Suprapubic skin (tissue), 4 donors: ENCODE data around the gene MAS1L. TPM values are rescaled to one million over a fixed set of nuclear protein-coding genes. Genes with fewer than 3 reads are reported as not detected.

Experiments used
- DNase-seq, 2 donors: peaks; one replicate each; pipeline ENCODE4 v3.0.0-alpha.2; 2019; ENCODE audit warnings: low spot score in 2 of 2
- H3K27ac ChIP-seq: fragments of 200-600 bp; sonication (generic); one replicate; pipeline ENCODE4 v1.5.1; 2019
- H3K27me3 ChIP-seq: fragments of 200-600 bp; sonication (generic); one replicate; pipeline ENCODE4 v1.5.1; 2019
- H3K36me3 ChIP-seq: fragments of 200-600 bp; sonication (generic); one replicate; pipeline ENCODE4 v1.5.1; 2019
- H3K4me1 ChIP-seq: fragments of 200-600 bp; sonication (generic); one replicate; pipeline ENCODE4 v1.5.1; 2019
- H3K4me3 ChIP-seq: fragments of 200-600 bp; sonication (generic); one replicate; pipeline ENCODE4 v1.5.1; 2019; ENCODE audit warnings: mild to moderate bottlenecking
- H3K9me3 ChIP-seq: fragments of 200-600 bp; sonication (generic); one replicate; pipeline ENCODE4 v1.5.1; 2019
- EP300 ChIP-seq: sonication (generic); formaldehyde crosslinking; IDR thresholded peaks from one replicate; pipeline ENCODE4 v1.6.1; 2017; ENCODE audit warnings: antibody characterized with exemption
- POLR2A ChIP-seq, 2 donors: fragments of 450-650 bp; IDR thresholded peaks; one replicate each; pipeline ENCODE4 v1.6.1; 2017; ENCODE audit warnings: antibody characterized with exemption in 2 of 2, mild to moderate bottlenecking in 2 of 2, moderate library complexity in 2 of 2
- POLR2AphosphoS5 ChIP-seq, 3 donors: sonication (generic); formaldehyde crosslinking; IDR thresholded peaks; one replicate each; pipeline ENCODE4 v1.6.1; 2017; ENCODE audit warnings: antibody characterized with exemption in 3 of 3
- WGBS: methylation state at CpG from one replicate; pipeline ENCODE4 v1.1.5; 2018; 5-methylcytosine and 5-hydroxymethylcytosine counted together
- total RNA-seq, 4 donors: library from RNA; depleted of rRNA; stranded (reverse); fragments of >200 nt; gene quantifications; one replicate each; pipeline ENCODE4 v1.1.0, GENCODE V29; 2016
- TF ChIP-seq, protein P1 (sequence below), 2 donors: fragments of 200-600 bp in 1 of 2; fragments of 450-650 bp in 1 of 2; sonication (generic) in 1 of 2; IDR thresholded peaks; one replicate each; pipeline ENCODE4 v1.5.1; 2016 to 2019; ENCODE audit warnings: antibody characterized with exemption in 2 of 2, mild to moderate bottlenecking in 1 of 2, moderate library complexity in 1 of 2

The MAS1L gene
- total RNA-seq, 4 donors from 2014 or later = not detected

GRCh38 chr6:29519291-29520010 lies 31.7 kb upstream of the MAS1L start:
- Histone ChIP-seq H3K4me1 (no peaks in the 10 kb centered on the region), H3K36me3 (no peaks in the 10 kb centered on the region), H3K4me3 (no peak overlapping the region), H3K27ac (no peak overlapping the region), H3K9me3 (no peaks in the 10 kb centered on the region), H3K27me3 (no peaks in the 10 kb centered on the region)
- WGBS = 80% methylated on average over 6 of the region's 6 CpGs
- TF ChIP-seq, protein P1, sequence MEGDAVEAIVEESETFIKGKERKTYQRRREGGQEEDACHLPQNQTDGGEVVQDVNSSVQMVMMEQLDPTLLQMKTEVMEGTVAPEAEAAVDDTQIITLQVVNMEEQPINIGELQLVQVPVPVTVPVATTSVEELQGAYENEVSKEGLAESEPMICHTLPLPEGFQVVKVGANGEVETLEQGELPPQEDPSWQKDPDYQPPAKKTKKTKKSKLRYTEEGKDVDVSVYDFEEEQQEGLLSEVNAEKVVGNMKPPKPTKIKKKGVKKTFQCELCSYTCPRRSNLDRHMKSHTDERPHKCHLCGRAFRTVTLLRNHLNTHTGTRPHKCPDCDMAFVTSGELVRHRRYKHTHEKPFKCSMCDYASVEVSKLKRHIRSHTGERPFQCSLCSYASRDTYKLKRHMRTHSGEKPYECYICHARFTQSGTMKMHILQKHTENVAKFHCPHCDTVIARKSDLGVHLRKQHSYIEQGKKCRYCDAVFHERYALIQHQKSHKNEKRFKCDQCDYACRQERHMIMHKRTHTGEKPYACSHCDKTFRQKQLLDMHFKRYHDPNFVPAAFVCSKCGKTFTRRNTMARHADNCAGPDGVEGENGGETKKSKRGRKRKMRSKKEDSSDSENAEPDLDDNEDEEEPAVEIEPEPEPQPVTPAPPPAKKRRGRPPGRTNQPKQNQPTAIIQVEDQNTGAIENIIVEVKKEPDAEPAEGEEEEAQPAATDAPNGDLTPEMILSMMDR (IDR thresholded peaks at IDR 0.05) = no peak
- peak in 1 of 2 donors; percentile 72 for DNase-seq

DNA sequence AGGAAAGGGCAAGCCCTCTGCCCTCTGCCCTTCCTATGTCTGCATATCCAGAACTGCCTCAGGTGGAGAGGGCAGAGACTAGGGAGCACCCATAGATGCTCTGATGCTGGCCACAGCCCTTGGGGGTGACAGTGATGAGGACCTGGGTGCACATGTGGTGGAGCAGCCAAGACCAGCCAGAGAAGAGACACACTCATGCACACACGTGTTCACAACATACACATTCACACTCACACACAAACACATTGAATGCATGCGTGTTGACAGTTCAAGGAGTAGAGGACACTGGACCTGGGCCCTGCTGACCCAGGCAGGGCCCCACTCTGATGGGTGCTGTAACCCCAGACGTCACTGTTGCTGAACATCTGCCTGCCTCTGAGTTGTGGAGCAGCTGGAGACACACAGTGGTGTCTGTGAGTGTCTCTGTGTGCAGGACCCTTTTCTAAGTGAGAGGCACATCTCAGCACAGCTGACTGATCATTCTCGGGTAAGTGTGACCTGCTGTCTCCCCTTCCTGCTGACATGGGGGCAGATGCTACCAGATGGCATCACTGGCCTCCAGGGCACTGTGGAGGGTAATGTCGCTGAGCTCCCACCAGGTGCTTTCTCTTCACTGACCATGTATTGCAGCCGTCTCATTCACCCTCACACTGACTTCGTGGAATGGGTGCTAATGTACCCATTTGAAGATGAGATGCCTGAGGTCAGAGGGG lies 30.1 kb upstream of the MAS1L start:
- Histone ChIP-seq H3K27me3 (no peaks in the 10 kb centered on the region), H3K27ac (no peak overlapping the region), H3K4me3 (no peak overlapping the region), H3K36me3 (no peaks in the 10 kb centered on the region), H3K9me3 (no peaks in the 10 kb centered on the region), H3K4me1 (no peaks in the 10 kb centered on the region)
- DNase-seq = peak in 1 of 2 donors; percentile 32
- 82% methylated on average over 4 of the region's 7 CpGs for WGBS
- TF ChIP-seq EP300 = no peak
- no peak for TF ChIP-seq POLR2A (IDR thresholded peaks at IDR 0.05)
- TF ChIP-seq, protein P1 (IDR thresholded peaks at IDR 0.05) = no peak
- no peak for TF ChIP-seq POLR2AphosphoS5 (IDR thresholded peaks at IDR 0.05)

GRCh38 chr6:29517245-29517644 lies 29.5 kb upstream of the MAS1L start:
- Histone ChIP-seq H3K4me1 (no peaks in the 10 kb centered on the region), H3K36me3 (no peaks in the 10 kb centered on the region), H3K27ac (no peak overlapping the region), H3K27me3 (no peaks in the 10 kb centered on the region), H3K4me3 (no peak overlapping the region), H3K9me3 (no peaks in the 10 kb centered on the region)
- WGBS = 92% methylated on average over 1 of the region's 1 CpG
- TF ChIP-seq POLR2A (IDR thresholded peaks at IDR 0.05) (no peak), EP300 (no peak), POLR2AphosphoS5 (IDR thresholded peaks at IDR 0.05) (no peak)
- TF ChIP-seq, protein P1 (IDR thresholded peaks at IDR 0.05) = no peak
- peak in 1 of 2 donors; percentile 32 for DNase-seq

DNA sequence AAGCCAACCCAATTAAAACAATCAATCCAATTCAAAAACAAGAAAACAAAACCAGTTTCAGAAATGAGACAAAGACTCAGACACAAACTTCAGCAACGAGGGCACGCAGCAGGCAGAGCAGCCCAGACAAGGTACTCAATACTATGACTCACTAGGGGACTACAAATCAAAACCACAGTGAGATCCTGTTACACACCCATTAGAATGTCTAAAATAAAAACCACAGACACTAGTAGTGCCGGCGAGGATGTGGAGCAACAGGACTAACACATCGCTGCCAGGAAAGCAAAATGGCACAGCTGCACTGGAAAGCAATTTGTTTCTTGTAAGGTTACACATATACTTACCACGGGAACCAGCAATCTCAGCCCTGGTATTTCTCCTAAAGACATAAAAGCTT lies 28.4 kb upstream of the MAS1L start:
- no peaks in the 10 kb centered on the region for H3K36me3 ChIP-seq
- H3K27me3 ChIP-seq = no peaks in the 10 kb centered on the region
- DNase-seq = peak in 1 of 2 donors; percentile 35
- no peaks in the 10 kb centered on the region for H3K4me1 ChIP-seq
- no peak overlapping the region for H3K27ac ChIP-seq
- 40% methylated on average over 6 of the region's 6 CpGs for WGBS
- TF ChIP-seq EP300 (no peak), POLR2AphosphoS5 (IDR thresholded peaks at IDR 0.05) (no peak), POLR2A (IDR thresholded peaks at IDR 0.05) (no peak)
- TF ChIP-seq, protein P1 (IDR thresholded peaks at IDR 0.05) = no peak
- no peak overlapping the region for H3K4me3 ChIP-seq
- no peaks in the 10 kb centered on the region for H3K9me3 ChIP-seq

DNA sequence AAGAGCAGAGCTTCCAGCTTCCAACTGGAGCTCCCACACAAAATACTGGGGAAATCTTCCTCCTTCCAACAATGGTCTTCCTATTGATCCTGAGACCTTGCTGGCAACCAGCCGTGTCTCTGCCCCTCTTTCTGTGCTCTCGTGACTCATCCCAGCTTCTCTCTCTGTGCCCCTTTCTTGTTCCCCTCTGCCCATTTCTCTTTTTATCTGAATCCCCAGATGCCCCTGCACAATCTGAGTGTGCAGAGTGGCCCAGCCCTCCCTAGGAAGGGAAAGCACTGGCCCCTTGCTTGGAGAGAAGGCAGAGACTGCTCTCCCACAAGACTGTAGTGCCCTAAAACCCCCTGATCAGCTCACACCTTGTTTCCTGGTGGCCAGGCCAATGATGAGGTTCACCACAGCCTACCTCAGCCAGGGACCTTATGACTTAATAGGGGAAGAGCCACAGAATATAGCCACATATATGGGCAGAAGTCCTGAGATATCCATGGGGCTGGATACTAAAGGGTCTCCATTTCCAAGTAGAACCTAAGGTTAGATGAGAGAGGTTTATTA lies 23.1 kb upstream of the MAS1L start:
- Histone ChIP-seq H3K4me3 (no peak overlapping the region), H3K36me3 (no peaks in the 10 kb centered on the region), H3K9me3 (no peaks in the 10 kb centered on the region), H3K27me3 (peaks cover 3% of the 10 kb centered on the region), H3K27ac (no peak overlapping the region), H3K4me1 (no peaks in the 10 kb centered on the region)
- WGBS = 69% methylated on average over 2 of the region's 2 CpGs
- DNase-seq = peak in 1 of 2 donors; percentile 29
- TF ChIP-seq POLR2AphosphoS5 (IDR thresholded peaks at IDR 0.05) (no peak), POLR2A (IDR thresholded peaks at IDR 0.05) (no peak)
- TF ChIP-seq, protein P1 (IDR thresholded peaks at IDR 0.05) = no peak
